Panc1 (cell line): ENCODE data around the gene ETV4. TPM values are rescaled to one million over a fixed set of nuclear protein-coding genes. Genes with fewer than 3 reads are reported as not detected.

Source experiments
- ATAC-seq: fragments of 200-7000 bp; cut with Tn5 transposase; 2 replicates; pipeline ENCODE4 v1.9.1; 2020; ENCODE audit warnings: mild to moderate bottlenecking, moderate library complexity
- BruUV-seq: library from RNA; stranded (reverse); fragments of 400-500 nt; replicated peaks from 2 replicates; lab custom pipeline; 2021; lab: Mats Ljungman, UMichigan
- CTCF ChIA-PET: fragments of 300-600 bp; sonication (Branson Sonifier 250); formaldehyde crosslinking; loops from one replicate; lab custom pipeline; 2022; ENCODE audit warnings: antibody characterized with exemption; lab: Charles Lee
- POLR2A ChIA-PET: fragments of 300-600 bp; sonication (Branson Sonifier 250); formaldehyde crosslinking; loops from one replicate; lab custom pipeline; 2022; ENCODE audit warnings: antibody characterized with exemption; lab: Charles Lee
- DNase-seq: peaks from one replicate; pipeline ENCODE4 v3.0.0-alpha.2; 2010; ENCODE audit warnings: low read depth, low spot score
- H3K27ac ChIP-seq: 2 replicates; pipeline ENCODE4 v1.5.1; 2011; ENCODE audit warnings: mild to moderate bottlenecking, low read length, inconsistent platforms
- H3K27me3 ChIP-seq: fragments of 200-500 bp; sonication (Bioruptor generic); 2 replicates; pipeline ENCODE4 v1.6.0; 2014; ENCODE audit warnings: low read length, inconsistent platforms; ENCODE audit not compliant: control insufficient read depth, insufficient read depth
- H3K36me3 ChIP-seq: fragments of 200-500 bp; sonication (Bioruptor generic); 2 replicates; pipeline ENCODE4 v1.5.1; 2014; ENCODE audit warnings: inconsistent platforms, mild to moderate bottlenecking, low read length, moderate library complexity; ENCODE audit not compliant: control insufficient read depth, insufficient read depth
- H3K4me1 ChIP-seq: 2 replicates; pipeline ENCODE4 v1.5.1; 2011; ENCODE audit warnings: inconsistent platforms, mild to moderate bottlenecking, low read length, moderate library complexity; ENCODE audit not compliant: control insufficient read depth, insufficient read depth
- H3K4me3 ChIP-seq, 2 experiments: 2 replicates each; pipeline ENCODE4 v1.5.1; 2011 to 2012; ENCODE audit warnings: low read depth in 2 of 2, low read length in 2 of 2, mild to moderate bottlenecking in 2 of 2, inconsistent platforms in 1 of 2, moderate library complexity in 1 of 2
- H3K9me3 ChIP-seq: fragments of 200-500 bp; sonication (Bioruptor generic); 2 replicates; pipeline ENCODE4 v1.5.1; 2014; ENCODE audit warnings: low read depth, mild to moderate bottlenecking, inconsistent platforms, low read length, moderate library complexity; ENCODE audit not compliant: control insufficient read depth, insufficient read depth
- POLR2AphosphoS5 ChIP-seq: IDR thresholded peaks from 2 replicates; pipeline ENCODE4 v1.6.1; 2012; ENCODE audit warnings: mild to moderate bottlenecking, low read depth, low read length, moderate library complexity
- REST ChIP-seq, 2 experiments: IDR thresholded peaks; 2 replicates each; pipeline ENCODE4 v1.6.1; 2011 to 2012; ENCODE audit warnings: low read depth in 2 of 2, control low read depth in 1 of 2, low read length in 1 of 2, mild to moderate bottlenecking in 1 of 2, moderate library complexity in 1 of 2; ENCODE audit not compliant: insufficient read depth in 1 of 2
- SIN3A ChIP-seq: IDR thresholded peaks from 2 replicates; pipeline ENCODE4 v1.6.1; 2012; ENCODE audit warnings: low read depth, mild to moderate bottlenecking, low read length, moderate library complexity, borderline replicate concordance; ENCODE audit not compliant: insufficient read depth
- TCF7L2 ChIP-seq: IDR thresholded peaks from 2 replicates; pipeline ENCODE4 v1.6.1; 2011; ENCODE audit warnings: mild to moderate bottlenecking, low read depth, low read length, inconsistent platforms
- in situ Hi-C: cut with HindIII; loops from 2 replicates; pipeline ENCODE4 v1.10.0; 2016; ENCODE audit warnings: low sequenced_read_pairs, low pct_unique_long_range_greater_than_20kb
- intact Hi-C: fragments of 100-400 bp; cut with micrococcal nuclease; formaldehyde crosslinking; loops from one replicate; pipeline ENCODE4 v1.10.0; 2022; ENCODE audit not compliant: unreplicated experiment
- total RNA-seq: library from RNA; stranded (reverse); gene quantifications from one replicate; pipeline ENCODE4 v1.2.1, GENCODE V29; 2021; ENCODE audit not compliant: unreplicated experiment
- TF ChIP-seq, protein P1 (sequence below): fragments of 450-650 bp; IDR thresholded peaks from 2 replicates; pipeline ENCODE4 v1.5.1; 2017; ENCODE audit warnings: mild to moderate bottlenecking

ETV4 gene
- total RNA-seq, 1 experiment from 2014 or later: 8.3 TPM

DNA sequence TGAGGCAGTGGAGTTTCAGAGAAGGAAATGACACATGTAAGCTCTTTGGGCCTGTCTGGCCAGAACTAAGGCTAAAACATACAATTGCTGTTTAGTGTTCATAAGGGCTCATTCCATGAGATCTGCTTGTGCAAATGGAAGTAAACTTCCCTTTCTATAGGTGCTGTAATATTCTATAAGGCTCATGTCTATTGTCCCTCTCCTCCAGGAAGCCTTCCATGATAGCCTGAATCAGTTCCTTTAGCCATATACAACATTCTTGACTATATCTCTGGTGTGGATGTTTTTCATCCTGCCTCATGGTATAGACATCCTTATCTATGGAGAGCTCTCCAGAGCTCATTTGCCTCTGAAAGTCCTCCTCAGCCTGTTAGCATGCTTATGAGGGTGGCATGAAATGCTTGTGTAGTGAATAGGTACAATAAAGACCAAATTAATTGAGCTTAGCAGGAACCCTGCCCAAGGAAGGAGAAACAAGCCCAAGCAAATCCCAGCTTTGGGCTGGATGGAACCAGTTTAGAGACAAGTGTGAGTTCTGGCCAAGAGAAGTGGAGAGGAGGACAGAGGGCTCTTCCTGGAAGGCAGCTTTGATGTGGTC is 1.6 kb upstream of the ETV4 start:
- in situ Hi-C loops (no loop called here), intact Hi-C loops (no loop called here)
- no peaks in the 10 kb centered on the region; the same call in 1 of the 2 replicates for H3K36me3 ChIP-seq
- TF ChIP-seq SIN3A: no peak
- TF ChIP-seq, protein P1, sequence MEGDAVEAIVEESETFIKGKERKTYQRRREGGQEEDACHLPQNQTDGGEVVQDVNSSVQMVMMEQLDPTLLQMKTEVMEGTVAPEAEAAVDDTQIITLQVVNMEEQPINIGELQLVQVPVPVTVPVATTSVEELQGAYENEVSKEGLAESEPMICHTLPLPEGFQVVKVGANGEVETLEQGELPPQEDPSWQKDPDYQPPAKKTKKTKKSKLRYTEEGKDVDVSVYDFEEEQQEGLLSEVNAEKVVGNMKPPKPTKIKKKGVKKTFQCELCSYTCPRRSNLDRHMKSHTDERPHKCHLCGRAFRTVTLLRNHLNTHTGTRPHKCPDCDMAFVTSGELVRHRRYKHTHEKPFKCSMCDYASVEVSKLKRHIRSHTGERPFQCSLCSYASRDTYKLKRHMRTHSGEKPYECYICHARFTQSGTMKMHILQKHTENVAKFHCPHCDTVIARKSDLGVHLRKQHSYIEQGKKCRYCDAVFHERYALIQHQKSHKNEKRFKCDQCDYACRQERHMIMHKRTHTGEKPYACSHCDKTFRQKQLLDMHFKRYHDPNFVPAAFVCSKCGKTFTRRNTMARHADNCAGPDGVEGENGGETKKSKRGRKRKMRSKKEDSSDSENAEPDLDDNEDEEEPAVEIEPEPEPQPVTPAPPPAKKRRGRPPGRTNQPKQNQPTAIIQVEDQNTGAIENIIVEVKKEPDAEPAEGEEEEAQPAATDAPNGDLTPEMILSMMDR: no peak
- TF ChIP-seq TCF7L2: no peak
- no peak for TF ChIP-seq REST (IDR thresholded peaks at IDR 0.05; ENCODE audit: insufficient read depth in 1 of 2, low read depth in 2 of 2, low read length in 1 of 2)
- no peak for TF ChIP-seq POLR2AphosphoS5
- no TSS peak for BruUV-seq
- ATAC-seq (no peak), DNase-seq (no peak)
- H3K4me1 ChIP-seq: peaks cover 9% of the 10 kb centered on the region; the same call in 1 of the 2 replicates
- ChIA-PET POLR2A (no interaction called here), CTCF (no interaction called here)
- no peaks in the 10 kb centered on the region for H3K27me3 ChIP-seq
- no peak overlapping the region for H3K27ac ChIP-seq
- H3K4me3 ChIP-seq: no peak overlapping the region
- H3K9me3 ChIP-seq: no peaks in the 10 kb centered on the region

- no peak for DNase-seq
- intact Hi-C loops (no loop called here), in situ Hi-C loops (no loop called here)
- Histone ChIP-seq H3K27ac (no peak overlapping the region), H3K4me3 (no peak overlapping the region), H3K36me3 (no peaks in the 10 kb centered on the region; the same call in 1 of the 2 replicates), H3K9me3 (no peaks in the 10 kb centered on the region), H3K4me1 (peaks cover 9% of the 10 kb centered on the region; the same call in 1 of the 2 replicates), H3K27me3 (no peaks in the 10 kb centered on the region)
- no peak for ATAC-seq
- no peak for TF ChIP-seq TCF7L2
- CTCF ChIA-PET: no interaction called here
- no TSS peak for BruUV-seq
- POLR2A ChIA-PET: no interaction called here
Observed at GRCh38 chr17:43547189-43547550, 1.0 kb upstream of the ETV4 start.

DNA sequence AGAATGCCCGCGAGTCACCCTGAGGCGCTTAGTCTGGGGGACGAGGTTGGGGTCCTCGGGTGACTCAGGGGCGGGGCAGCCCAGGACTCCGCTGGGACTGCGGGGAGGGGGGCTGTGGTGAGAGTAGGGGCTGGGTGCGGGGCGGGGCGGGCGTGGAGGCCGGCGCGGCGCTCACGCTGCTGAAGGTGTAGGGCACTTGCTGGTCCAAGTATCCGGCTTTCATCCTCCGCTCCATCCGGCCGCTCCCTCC is 832 bp downstream of the ETV4 start:
- DNase-seq (no peak), ATAC-seq (peak; percentile 52)
- TF ChIP-seq POLR2AphosphoS5 (no peak), SIN3A (no peak), TCF7L2 (no peak), REST (IDR thresholded peaks at IDR 0.05; ENCODE audit: insufficient read depth in 1 of 2, low read depth in 2 of 2, low read length in 1 of 2) (no peak)
- TF ChIP-seq, protein P1: no peak
- Histone ChIP-seq H3K4me1 (peaks cover 9% of the 10 kb centered on the region; the same call in 1 of the 2 replicates), H3K36me3 (no peaks in the 10 kb centered on the region; the same call in 1 of the 2 replicates), H3K27ac (no peak overlapping the region), H3K9me3 (no peaks in the 10 kb centered on the region), H3K27me3 (no peaks in the 10 kb centered on the region), H3K4me3 (peak overlapping the region; percentile 54 to 63)
- intact Hi-C loops (no loop called here), in situ Hi-C loops (no loop called here)
- POLR2A ChIA-PET: interaction anchor here (0.6 kb wide), 1 partner anchor 576 kb away, joined by 5 read pairs; no protein-coding TSS in a partner anchor
- CTCF ChIA-PET: no interaction called here
- BruUV-seq: no TSS peak
